NT2/D1 (cell line): ENCODE results near the gene ZBTB42.

ENCODE experiments used
- SUZ12 ChIP-seq: IDR thresholded peaks from 2 replicates; pipeline ENCODE4 v1.6.1; 2011; ENCODE audit not compliant: insufficient read length, insufficient read depth; ENCODE audit errors: extremely low read depth
- YY1 ChIP-seq: IDR thresholded peaks from 2 replicates; pipeline ENCODE4 v1.6.1; 2011; ENCODE audit not compliant: insufficient read length, insufficient read depth
- ZNF274 ChIP-seq: IDR thresholded peaks from 2 replicates; pipeline ENCODE4 v1.6.1; 2011; ENCODE audit warnings: mild to moderate bottlenecking, low read depth, low read length

DNA sequence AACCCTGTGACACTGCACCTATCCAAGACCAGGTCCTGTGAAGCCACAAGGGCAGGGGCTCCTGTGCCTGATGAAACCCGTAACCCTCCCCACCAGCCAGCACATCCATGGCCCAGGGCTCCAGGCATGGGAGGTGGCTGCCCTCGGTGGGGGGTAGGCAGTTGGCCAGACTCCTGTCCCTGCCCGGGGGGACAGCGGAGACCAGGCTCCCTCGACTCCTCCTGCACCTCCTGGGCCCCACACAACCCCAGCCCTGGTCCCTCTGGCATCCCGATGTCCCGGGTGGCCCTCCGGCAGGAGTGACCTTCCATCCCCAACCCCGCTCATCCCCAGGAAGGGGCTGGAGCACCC lies 16.7 kb upstream of the ZBTB42 start:
- TF ChIP-seq ZNF274 (no peak), SUZ12 (no peak), YY1 (no peak)
